OCI-LY7 (cell line): Measurements from ENCODE around the gene LCOR. TPM values are rescaled to one million over a fixed set of nuclear protein-coding genes. Genes with fewer than 3 reads are reported as not detected.

Source experiments
- BruUV-seq: library from RNA; stranded (reverse); fragments of 400-500 nt; replicated peaks from 2 replicates; lab custom pipeline; 2021; lab: Mats Ljungman, UMichigan
- CTCF ChIA-PET: fragments of 300-600 bp; sonication (Branson Sonifier 250); formaldehyde crosslinking; loops from one replicate; lab custom pipeline; 2022; ENCODE audit warnings: antibody characterized with exemption; ENCODE audit not compliant: unreplicated experiment; lab: Charles Lee
- POLR2A ChIA-PET: fragments of 300-600 bp; sonication (Branson Sonifier 250); formaldehyde crosslinking; loops from one replicate; lab custom pipeline; 2022; ENCODE audit warnings: antibody characterized with exemption; lab: Charles Lee
- DNase-seq: peaks from one replicate; pipeline ENCODE4 v3.0.0-alpha.2; 2015; ENCODE audit warnings: low spot score
- H2AFZ ChIP-seq: fragments of 200-600 bp; sonication (generic), shearing (Covaris generic); 2 replicates; pipeline ENCODE4 v1.6.1; 2014; ENCODE audit warnings: mild to moderate bottlenecking, antibody characterized with exemption, low read length, moderate library complexity
- H3K27ac ChIP-seq: fragments of 200-600 bp; sonication (generic); 2 replicates; pipeline ENCODE4 v1.5.1; 2014; ENCODE audit warnings: mixed run types, low read depth, mild to moderate bottlenecking, moderate library complexity, low read length, inconsistent platforms; ENCODE audit not compliant: poor library complexity, severe bottlenecking
- H3K36me3 ChIP-seq: fragments of 200-600 bp; sonication (generic); 2 replicates; pipeline ENCODE4 v1.6.1; 2014; ENCODE audit warnings: mild to moderate bottlenecking, antibody characterized with exemption, low read length, moderate library complexity, mixed read lengths; ENCODE audit not compliant: insufficient read depth
- H3K4me1 ChIP-seq: fragments of 200-600 bp; sonication (generic); 2 replicates; pipeline ENCODE4 v1.5.1; 2014; ENCODE audit warnings: mild to moderate bottlenecking, low read length; ENCODE audit not compliant: insufficient read depth, poor library complexity, severe bottlenecking
- H3K4me2 ChIP-seq: fragments of 200-600 bp; sonication (generic); 2 replicates; pipeline ENCODE4 v1.6.1; 2014; ENCODE audit warnings: mild to moderate bottlenecking, low read length
- H3K4me3 ChIP-seq: fragments of 200-600 bp; sonication (generic); 2 replicates; pipeline ENCODE4 v1.5.1; 2014; ENCODE audit warnings: mild to moderate bottlenecking, low read depth, low read length; ENCODE audit not compliant: poor library complexity, severe bottlenecking
- H3K79me2 ChIP-seq: fragments of 200-600 bp; sonication (generic); 2 replicates; pipeline ENCODE4 v1.6.1; 2016; ENCODE audit warnings: low read depth, mild to moderate bottlenecking, low read length, moderate library complexity, mixed read lengths; ENCODE audit not compliant: insufficient read depth
- H3K9me2 ChIP-seq: fragments of 200-600 bp; sonication (generic); 2 replicates; pipeline ENCODE4 v1.6.1; 2016; ENCODE audit warnings: mild to moderate bottlenecking, low read length, mixed read lengths; ENCODE audit not compliant: insufficient read depth
- H3K9me3 ChIP-seq: fragments of 200-600 bp; sonication (generic); 2 replicates; pipeline ENCODE4 v1.6.1; 2014; ENCODE audit warnings: mild to moderate bottlenecking, mixed run types, low read length, mixed read lengths
- H4K20me1 ChIP-seq: fragments of 200-600 bp; sonication (generic); 2 replicates; pipeline ENCODE4 v1.6.1; 2014; ENCODE audit warnings: mild to moderate bottlenecking, antibody characterized with exemption, low read length, moderate library complexity, mixed read lengths; ENCODE audit not compliant: insufficient read depth
- CTCF ChIP-seq: fragments of 200-600 bp; sonication (generic); conservative IDR thresholded peaks from 2 replicates; pipeline ENCODE4 v1.5.1; 2014; ENCODE audit warnings: mild to moderate bottlenecking, antibody characterized with exemption, low read length, moderate library complexity, mixed read lengths
- EZH2phosphoT487 ChIP-seq: fragments of 200-600 bp; sonication (generic); IDR thresholded peaks from 2 replicates; pipeline ENCODE4 v1.6.1; 2018; ENCODE audit warnings: low read depth, borderline replicate concordance, mild to moderate bottlenecking, mixed run types, antibody characterized with exemption, low read length, moderate library complexity, mixed read lengths
- intact Hi-C: fragments of 100-400 bp; cut with micrococcal nuclease; formaldehyde crosslinking; loops from one replicate; pipeline ENCODE4 v1.10.0; 2022; ENCODE audit not compliant: unreplicated experiment
- total RNA-seq, 2 experiments: library from RNA; depleted of rRNA in 1 of 2; stranded (reverse); fragments of >200 nt in 1 of 2; shearing (Covaris generic) in 1 of 2; gene quantifications; 2 replicates each; pipeline ENCODE4 v1.2.3, GENCODE V29; 2014 to 2022

Gene LCOR
- total RNA-seq, 2 experiments from 2014 or later, result 17.1 to 58.4 TPM

- Histone ChIP-seq H2AFZ (no peak overlapping the region), H3K9me2 (no peaks in the 10 kb centered on the region), H3K27ac (no peak overlapping the region), H4K20me1 (no peaks in the 10 kb centered on the region), H3K4me3 (no peak overlapping the region), H3K79me2 (no peaks in the 10 kb centered on the region), H3K4me1 (peaks cover 4% of the 10 kb centered on the region), H3K36me3 (no peaks in the 10 kb centered on the region), H3K9me3 (no peaks in the 10 kb centered on the region), H3K4me2 (no peak overlapping the region)
- CTCF ChIA-PET, result no interaction called here
- no TSS peak for BruUV-seq
- intact Hi-C loops, result no loop called here
- POLR2A ChIA-PET, result no interaction called here
- DNase-seq, result no peak
- TF ChIP-seq EZH2phosphoT487 (no peak), CTCF (no peak)
These were observed 208.6 kb downstream of the LCOR start for GRCh38 chr10:97040706-97041105.

GRCh38 chr10:97042081-97042480, 210.0 kb downstream of the LCOR start:
- H3K36me3 ChIP-seq, result no peaks in the 10 kb centered on the region
- no peaks in the 10 kb centered on the region for H3K79me2 ChIP-seq
- ChIA-PET POLR2A (no interaction called here), CTCF (no interaction called here)
- no peak for DNase-seq
- peaks cover 4% of the 10 kb centered on the region for H3K4me1 ChIP-seq
- TF ChIP-seq EZH2phosphoT487, result no peak
- no peak for TF ChIP-seq CTCF
- H3K4me3 ChIP-seq, result no peak overlapping the region
- no peaks in the 10 kb centered on the region for H4K20me1 ChIP-seq
- H3K9me3 ChIP-seq, result no peaks in the 10 kb centered on the region
- BruUV-seq, result no TSS peak
- H3K9me2 ChIP-seq, result no peaks in the 10 kb centered on the region
- H3K4me2 ChIP-seq, result no peak overlapping the region
- intact Hi-C loops, result no loop called here
- H2AFZ ChIP-seq, result no peak overlapping the region
- no peak overlapping the region for H3K27ac ChIP-seq

- H3K27ac ChIP-seq, result no peak overlapping the region
- H3K9me3 ChIP-seq, result no peaks in the 10 kb centered on the region
- H3K4me1 ChIP-seq, result no peaks in the 10 kb centered on the region
- intact Hi-C loops, result no loop called here
- no peaks in the 10 kb centered on the region for H4K20me1 ChIP-seq
- no peak for DNase-seq
- no peaks in the 10 kb centered on the region for H3K9me2 ChIP-seq
- no peak overlapping the region for H3K4me3 ChIP-seq
- H3K4me2 ChIP-seq, result no peak overlapping the region
- no peaks in the 10 kb centered on the region for H3K36me3 ChIP-seq
- no peak for TF ChIP-seq CTCF
- TF ChIP-seq EZH2phosphoT487, result no peak
- H3K79me2 ChIP-seq, result no peaks in the 10 kb centered on the region
- ChIA-PET POLR2A (no interaction called here), CTCF (no interaction called here)
- no peak overlapping the region for H2AFZ ChIP-seq
- BruUV-seq, result no TSS peak
These were observed 210.8 kb downstream of the LCOR start for GRCh38 chr10:97042716-97043562.
